A673 (cell line): Measurements from ENCODE around the gene AFAP1. TPM values are rescaled to one million over a fixed set of nuclear protein-coding genes. Genes with fewer than 3 reads are reported as not detected.

Source experiments
- BruUV-seq: library from RNA; stranded (reverse); fragments of 400-500 nt; replicated peaks from 2 replicates; lab custom pipeline; 2021; lab: Mats Ljungman, UMichigan
- CTCF ChIA-PET: fragments of 300-600 bp; sonication (Branson Sonifier 250); formaldehyde crosslinking; loops from one replicate; lab custom pipeline; 2022; ENCODE audit warnings: antibody characterized with exemption; lab: Charles Lee
- POLR2A ChIA-PET: fragments of 300-600 bp; sonication (Branson Sonifier 250); formaldehyde crosslinking; loops from one replicate; lab custom pipeline; 2022; ENCODE audit warnings: antibody characterized with exemption; ENCODE audit not compliant: low non-redundant PET; lab: Charles Lee
- DNase-seq: peaks from one replicate; pipeline ENCODE4 v3.0.0-alpha.2; 2015; ENCODE audit warnings: low spot score
- H3K27ac ChIP-seq: fragments of 200-600 bp; sonication (generic); 2 replicates; pipeline ENCODE4 v1.5.1; 2016; ENCODE audit warnings: mixed run types, low read depth, mild to moderate bottlenecking, mixed read lengths, antibody characterized with exemption, low read length; ENCODE audit not compliant: poor library complexity, severe bottlenecking
- H3K27me3 ChIP-seq: fragments of 200-600 bp; sonication (generic); replicated peaks from 2 replicates; pipeline ENCODE4 v1.6.1; 2017; ENCODE audit warnings: mixed run types, low read depth, mild to moderate bottlenecking, mixed read lengths, antibody characterized with exemption, low read length; ENCODE audit not compliant: insufficient read depth, poor library complexity
- H3K36me3 ChIP-seq: fragments of 200-600 bp; sonication (generic); 2 replicates; pipeline ENCODE4 v1.6.1; 2016; ENCODE audit warnings: mixed run types, mild to moderate bottlenecking, mixed read lengths, antibody characterized with exemption, low read length; ENCODE audit not compliant: insufficient read depth, poor library complexity, severe bottlenecking
- H3K4me1 ChIP-seq: fragments of 200-600 bp; sonication (generic); 2 replicates; pipeline ENCODE4 v1.6.1; 2017; ENCODE audit warnings: mixed run types, mild to moderate bottlenecking, mixed read lengths, antibody characterized with exemption, low read length; ENCODE audit not compliant: insufficient read depth, poor library complexity, severe bottlenecking
- H3K4me3 ChIP-seq: fragments of 200-600 bp; sonication (generic); 2 replicates; pipeline ENCODE4 v1.5.1; 2016; ENCODE audit warnings: low read depth, mixed run types, mild to moderate bottlenecking, mixed read lengths, low read length; ENCODE audit not compliant: poor library complexity, severe bottlenecking
- H3K9me3 ChIP-seq: fragments of 200-600 bp; sonication (generic); 2 replicates; pipeline ENCODE4 v1.6.1; 2016; ENCODE audit warnings: mixed run types, low read depth, mild to moderate bottlenecking, mixed read lengths, antibody characterized with exemption, low read length; ENCODE audit not compliant: poor library complexity, severe bottlenecking
- CTCF ChIP-seq: fragments of 300-800, 200-600 bp; sonication (generic); conservative IDR thresholded peaks from 2 replicates; pipeline ENCODE4 v1.5.1; 2017; ENCODE audit warnings: low read depth, mild to moderate bottlenecking, antibody characterized with exemption, low read length, moderate library complexity, mixed read lengths
- EZH2 ChIP-seq: fragments of 200-600 bp; sonication (generic); IDR thresholded peaks from 2 replicates; pipeline ENCODE4 v1.6.1; 2017; ENCODE audit warnings: borderline replicate concordance, low read depth, mild to moderate bottlenecking, mixed read lengths, antibody characterized with exemption, low read length; ENCODE audit not compliant: poor library complexity, severe bottlenecking
- intact Hi-C: fragments of 100-400 bp; cut with micrococcal nuclease; formaldehyde crosslinking; loops from one replicate; pipeline ENCODE4 v1.10.0; 2022; ENCODE audit not compliant: unreplicated experiment
- total RNA-seq: library from RNA; stranded (reverse); gene quantifications from 2 replicates; pipeline ENCODE4 v1.2.3, GENCODE V29; 2021

AFAP1 gene
- total RNA-seq, 1 experiment from 2014 or later = 42.6 TPM

- ChIA-PET CTCF (no interaction called here), POLR2A (no interaction called here)
- no peak overlapping the region for H3K4me3 ChIP-seq
- H3K36me3 ChIP-seq = no peaks in the 10 kb centered on the region
- H3K27me3 ChIP-seq = no peaks in the 10 kb centered on the region
- intact Hi-C loops = no loop called here
- no peak overlapping the region for H3K27ac ChIP-seq
- TF ChIP-seq CTCF = no peak
- TF ChIP-seq EZH2 = no peak
- no peaks in the 10 kb centered on the region for H3K9me3 ChIP-seq
- no peak for DNase-seq
- BruUV-seq = no TSS peak
- H3K4me1 ChIP-seq = no peaks in the 10 kb centered on the region
Measured at GRCh38 chr4:7732263-7732662, 207.4 kb downstream of the AFAP1 start.

GRCh38 chr4:7731437-7731836 is 208.2 kb downstream of the AFAP1 start:
- POLR2A ChIA-PET = no interaction called here
- CTCF ChIA-PET = no interaction called here
- BruUV-seq = no TSS peak

GRCh38 chr4:7727749-7728148 is 211.9 kb downstream of the AFAP1 start:
- no peaks in the 10 kb centered on the region for H3K9me3 ChIP-seq
- no peak for DNase-seq
- no peak overlapping the region for H3K4me3 ChIP-seq
- no peaks in the 10 kb centered on the region for H3K36me3 ChIP-seq
- no peaks in the 10 kb centered on the region for H3K4me1 ChIP-seq
- ChIA-PET POLR2A (interaction anchor here (0.6 kb wide), 1 partner anchor 828 kb away, joined by 3 read pairs; no protein-coding TSS in a partner anchor), CTCF (no interaction called here)
- no peaks in the 10 kb centered on the region for H3K27me3 ChIP-seq
- no TSS peak for BruUV-seq
- intact Hi-C loops = no loop called here
- TF ChIP-seq CTCF = no peak
- no peak for TF ChIP-seq EZH2
- H3K27ac ChIP-seq = no peak overlapping the region

More at GRCh38 chr4:7731437-7731836, 208.2 kb downstream of the AFAP1 start:
- no peak for DNase-seq
- TF ChIP-seq EZH2 = no peak
- TF ChIP-seq CTCF = no peak
- intact Hi-C loops = no loop called here
- Histone ChIP-seq H3K27ac (no peak overlapping the region), H3K36me3 (no peaks in the 10 kb centered on the region), H3K27me3 (no peaks in the 10 kb centered on the region), H3K9me3 (no peaks in the 10 kb centered on the region), H3K4me1 (no peaks in the 10 kb centered on the region), H3K4me3 (no peak overlapping the region)
